Measurements from ENCODE around the gene JPH3.

DNA sequence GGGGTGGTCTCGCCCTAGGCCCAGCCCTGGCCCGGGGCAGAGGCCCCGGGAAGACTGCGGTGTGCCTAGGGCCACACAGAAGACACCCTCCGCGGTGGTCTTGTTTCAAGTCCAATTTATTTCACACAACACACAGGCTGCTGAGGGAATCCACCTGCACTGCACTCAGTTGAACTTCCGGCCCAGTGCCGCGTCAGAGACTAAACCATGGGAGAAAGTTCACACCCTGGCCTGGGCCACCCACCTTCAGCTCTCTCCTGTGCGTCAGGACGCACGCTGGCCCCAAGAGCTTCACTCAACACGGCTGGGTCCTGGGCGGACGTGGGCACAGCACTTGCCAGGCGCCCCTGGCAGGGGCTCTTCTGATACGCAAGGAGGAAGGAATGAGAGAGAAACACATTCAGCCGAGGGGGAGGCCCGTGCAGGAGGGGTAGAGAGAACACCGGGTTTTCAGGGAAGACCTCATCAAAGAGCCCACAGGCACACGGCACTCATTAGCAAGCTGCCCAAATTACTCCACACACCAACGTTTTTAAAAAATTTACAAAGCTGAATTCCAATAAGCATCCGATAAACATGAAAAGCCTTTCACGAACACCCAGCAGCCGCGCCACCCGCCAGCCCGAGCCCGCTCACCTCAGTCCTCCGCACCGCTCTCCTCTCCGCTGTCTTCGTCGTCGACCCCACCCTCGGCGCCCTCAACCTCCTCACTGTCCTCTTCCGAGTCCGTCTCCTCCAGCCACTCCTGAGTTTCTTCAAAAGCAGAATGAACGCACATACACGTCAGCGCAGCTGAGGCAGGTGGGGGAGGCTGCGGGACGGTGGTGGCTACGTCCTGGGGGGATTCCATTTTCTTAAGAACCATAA is 105.6 kb downstream of the JPH3 start:
- TF ChIP-seq, protein P1, sequence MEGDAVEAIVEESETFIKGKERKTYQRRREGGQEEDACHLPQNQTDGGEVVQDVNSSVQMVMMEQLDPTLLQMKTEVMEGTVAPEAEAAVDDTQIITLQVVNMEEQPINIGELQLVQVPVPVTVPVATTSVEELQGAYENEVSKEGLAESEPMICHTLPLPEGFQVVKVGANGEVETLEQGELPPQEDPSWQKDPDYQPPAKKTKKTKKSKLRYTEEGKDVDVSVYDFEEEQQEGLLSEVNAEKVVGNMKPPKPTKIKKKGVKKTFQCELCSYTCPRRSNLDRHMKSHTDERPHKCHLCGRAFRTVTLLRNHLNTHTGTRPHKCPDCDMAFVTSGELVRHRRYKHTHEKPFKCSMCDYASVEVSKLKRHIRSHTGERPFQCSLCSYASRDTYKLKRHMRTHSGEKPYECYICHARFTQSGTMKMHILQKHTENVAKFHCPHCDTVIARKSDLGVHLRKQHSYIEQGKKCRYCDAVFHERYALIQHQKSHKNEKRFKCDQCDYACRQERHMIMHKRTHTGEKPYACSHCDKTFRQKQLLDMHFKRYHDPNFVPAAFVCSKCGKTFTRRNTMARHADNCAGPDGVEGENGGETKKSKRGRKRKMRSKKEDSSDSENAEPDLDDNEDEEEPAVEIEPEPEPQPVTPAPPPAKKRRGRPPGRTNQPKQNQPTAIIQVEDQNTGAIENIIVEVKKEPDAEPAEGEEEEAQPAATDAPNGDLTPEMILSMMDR (IDR thresholded peaks at IDR 0.05), result no peak
- no peak for TF ChIP-seq POLR2A (IDR thresholded peaks at IDR 0.05; ENCODE audit: low read length)
- TF ChIP-seq, protein P2, sequence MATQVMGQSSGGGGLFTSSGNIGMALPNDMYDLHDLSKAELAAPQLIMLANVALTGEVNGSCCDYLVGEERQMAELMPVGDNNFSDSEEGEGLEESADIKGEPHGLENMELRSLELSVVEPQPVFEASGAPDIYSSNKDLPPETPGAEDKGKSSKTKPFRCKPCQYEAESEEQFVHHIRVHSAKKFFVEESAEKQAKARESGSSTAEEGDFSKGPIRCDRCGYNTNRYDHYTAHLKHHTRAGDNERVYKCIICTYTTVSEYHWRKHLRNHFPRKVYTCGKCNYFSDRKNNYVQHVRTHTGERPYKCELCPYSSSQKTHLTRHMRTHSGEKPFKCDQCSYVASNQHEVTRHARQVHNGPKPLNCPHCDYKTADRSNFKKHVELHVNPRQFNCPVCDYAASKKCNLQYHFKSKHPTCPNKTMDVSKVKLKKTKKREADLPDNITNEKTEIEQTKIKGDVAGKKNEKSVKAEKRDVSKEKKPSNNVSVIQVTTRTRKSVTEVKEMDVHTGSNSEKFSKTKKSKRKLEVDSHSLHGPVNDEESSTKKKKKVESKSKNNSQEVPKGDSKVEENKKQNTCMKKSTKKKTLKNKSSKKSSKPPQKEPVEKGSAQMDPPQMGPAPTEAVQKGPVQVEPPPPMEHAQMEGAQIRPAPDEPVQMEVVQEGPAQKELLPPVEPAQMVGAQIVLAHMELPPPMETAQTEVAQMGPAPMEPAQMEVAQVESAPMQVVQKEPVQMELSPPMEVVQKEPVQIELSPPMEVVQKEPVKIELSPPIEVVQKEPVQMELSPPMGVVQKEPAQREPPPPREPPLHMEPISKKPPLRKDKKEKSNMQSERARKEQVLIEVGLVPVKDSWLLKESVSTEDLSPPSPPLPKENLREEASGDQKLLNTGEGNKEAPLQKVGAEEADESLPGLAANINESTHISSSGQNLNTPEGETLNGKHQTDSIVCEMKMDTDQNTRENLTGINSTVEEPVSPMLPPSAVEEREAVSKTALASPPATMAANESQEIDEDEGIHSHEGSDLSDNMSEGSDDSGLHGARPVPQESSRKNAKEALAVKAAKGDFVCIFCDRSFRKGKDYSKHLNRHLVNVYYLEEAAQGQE (IDR thresholded peaks at IDR 0.05), result no peak
- TF ChIP-seq, protein P3, sequence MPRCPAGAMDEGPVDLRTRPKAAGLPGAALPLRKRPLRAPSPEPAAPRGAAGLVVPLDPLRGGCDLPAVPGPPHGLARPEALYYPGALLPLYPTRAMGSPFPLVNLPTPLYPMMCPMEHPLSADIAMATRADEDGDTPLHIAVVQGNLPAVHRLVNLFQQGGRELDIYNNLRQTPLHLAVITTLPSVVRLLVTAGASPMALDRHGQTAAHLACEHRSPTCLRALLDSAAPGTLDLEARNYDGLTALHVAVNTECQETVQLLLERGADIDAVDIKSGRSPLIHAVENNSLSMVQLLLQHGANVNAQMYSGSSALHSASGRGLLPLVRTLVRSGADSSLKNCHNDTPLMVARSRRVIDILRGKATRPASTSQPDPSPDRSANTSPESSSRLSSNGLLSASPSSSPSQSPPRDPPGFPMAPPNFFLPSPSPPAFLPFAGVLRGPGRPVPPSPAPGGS (IDR thresholded peaks at IDR 0.05), result no peak
- no peak for TF ChIP-seq MYC (IDR thresholded peaks at IDR 0.05; ENCODE audit: borderline replicate concordance, low read length)
- TF ChIP-seq SREBF2 (IDR thresholded peaks at IDR 0.05), result no peak
- no peak for TF ChIP-seq HOXA7 (CRISPR knock-in tag; IDR thresholded peaks at IDR 0.05)
